ENCODE measurements around the gene SLC35G3.

GRCh38 chr17:35224436-35224835, 30.2 kb upstream of the SLC35G3 start:
- TF ChIP-seq CTCF (conservative IDR thresholded peaks at IDR 0.05; ENCODE audit: low read depth, low read length), result no peak
- TF ChIP-seq RAD21 (IDR thresholded peaks at IDR 0.05; ENCODE audit: low read length), result no peak
- TF ChIP-seq MAFK (IDR thresholded peaks at IDR 0.05; ENCODE audit: low read depth, low read length), result peak; percentile 25; the same call in 1 of the 2 replicates
- no peak for TF ChIP-seq POLR2A (IDR thresholded peaks at IDR 0.05; ENCODE audit: low read depth, low read length)
